GM19023 (cell line): ENCODE data around the gene SLC22A17.
"Not testable (repeated sequence)": the region's sequence is repeated elsewhere in the genome, so short reads cannot be mapped to it uniquely, and the experiment has no call there.

Experiments
- ATAC-seq: cut with Tn5 transposase; IDR thresholded peaks from one replicate; pipeline ENCODE4 v1.9.1; 2021; ENCODE audit warnings: mild to moderate bottlenecking, moderate library complexity; ENCODE audit not compliant: unreplicated experiment

Gene SLC22A17

DNA sequence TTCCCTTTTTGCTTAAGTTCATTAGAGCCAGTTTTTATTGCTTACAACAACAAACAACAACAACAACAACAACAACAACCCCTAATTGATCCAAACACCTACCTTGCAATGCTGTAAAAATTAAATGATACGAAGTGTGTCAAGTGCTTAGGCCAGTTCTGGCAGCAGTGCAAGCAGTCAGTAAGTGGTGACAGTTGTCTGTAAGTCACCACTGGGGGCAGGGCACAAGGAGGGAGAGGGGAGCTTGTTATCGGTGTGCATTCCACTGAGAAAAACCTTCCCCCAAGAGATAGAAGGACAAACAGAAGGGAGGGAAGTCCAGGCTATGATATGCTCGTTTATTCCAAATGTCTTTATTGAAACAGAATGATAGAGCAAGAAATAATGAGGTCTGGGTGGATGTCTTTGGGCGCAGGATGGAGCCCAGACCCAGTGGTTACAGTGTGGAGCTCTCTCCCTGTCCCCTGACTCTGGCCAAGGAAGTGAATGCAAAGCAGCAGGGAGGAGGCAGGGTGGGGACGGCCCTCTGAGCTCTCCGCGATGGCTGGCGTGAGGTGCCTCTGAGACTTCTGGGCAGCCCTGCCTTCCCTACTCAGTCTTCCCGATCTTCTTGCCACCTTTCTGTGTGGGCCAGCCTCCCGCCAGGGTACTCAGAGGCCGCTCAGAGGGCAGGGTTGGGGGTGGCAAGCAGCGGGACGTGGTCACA, 6.5 kb downstream of the SLC22A17 start:
- no peak for ATAC-seq

DNA sequence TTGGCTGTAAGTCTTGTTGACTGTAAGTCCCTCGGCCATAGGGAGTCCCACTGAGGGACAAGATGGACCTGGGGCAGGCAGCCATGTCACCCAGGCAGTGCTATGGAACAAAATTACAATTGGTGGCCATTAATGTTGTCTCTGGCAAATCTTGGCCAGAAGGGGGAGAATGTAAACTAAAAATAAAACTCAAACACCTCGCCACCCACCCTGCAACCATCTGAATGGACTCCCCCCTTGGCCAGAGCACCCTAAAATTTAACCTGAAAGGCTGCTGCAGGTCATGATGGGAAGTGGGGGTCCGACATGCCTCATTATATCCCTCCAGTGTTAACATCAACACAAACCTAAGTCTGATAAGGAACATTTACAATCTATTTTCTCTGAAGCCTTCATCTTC, 8.2 kb downstream of the SLC22A17 start:
- ATAC-seq: no peak

DNA sequence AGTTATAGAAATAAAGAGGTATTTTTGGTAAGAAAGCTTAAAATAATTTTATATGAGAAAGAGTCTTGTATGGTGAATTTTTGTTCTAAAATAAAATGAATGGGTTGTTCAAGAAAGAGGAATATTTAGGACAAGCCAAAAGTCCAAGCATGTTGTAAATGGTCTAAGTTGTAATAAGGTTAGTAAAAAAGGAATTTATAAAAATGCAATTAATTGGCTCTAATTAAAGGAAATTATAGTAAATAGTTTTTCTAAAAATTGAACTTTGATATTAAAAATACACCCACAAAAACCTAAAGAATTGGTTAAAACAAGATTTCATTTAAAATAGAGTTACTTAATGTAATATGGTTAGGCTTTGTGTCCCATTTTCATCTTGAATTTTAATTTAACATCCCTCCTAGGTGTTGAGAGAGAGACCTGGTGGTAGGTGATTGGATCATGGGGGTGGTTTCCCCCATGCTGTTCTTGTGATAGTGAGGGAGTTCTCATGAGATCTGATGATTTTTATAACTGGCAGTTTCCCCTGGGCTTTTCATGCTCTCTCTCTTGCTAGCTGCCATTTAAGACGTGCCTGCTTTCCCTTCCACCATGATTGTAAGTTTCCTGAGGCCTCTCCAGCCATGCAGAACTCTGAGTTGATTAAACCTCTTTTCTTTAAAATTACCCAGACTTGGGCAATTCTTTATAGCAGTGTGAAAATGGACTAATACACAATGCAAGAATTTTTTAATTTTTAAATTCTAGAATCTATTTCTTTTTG, 13.0 kb downstream of the SLC22A17 start:
- no peak for ATAC-seq

DNA sequence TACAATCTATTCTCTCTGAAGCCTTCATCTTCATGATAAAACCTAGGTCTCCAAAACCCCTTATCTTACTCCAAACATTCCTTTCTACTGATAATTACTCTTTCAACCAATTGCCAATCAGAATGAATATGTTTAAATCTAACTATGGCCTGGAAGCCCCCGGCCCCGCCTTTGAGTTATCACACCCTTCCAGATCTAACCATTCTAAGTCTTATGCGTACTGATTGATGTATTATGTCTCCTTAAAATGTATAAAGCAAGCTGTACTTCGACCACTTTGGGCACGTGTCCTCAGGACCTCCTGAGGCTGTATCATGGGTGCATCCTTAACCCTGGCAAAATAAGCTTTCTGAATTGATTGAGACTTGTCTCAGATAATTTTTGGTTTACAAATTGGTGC, 17.1 kb downstream of the SLC22A17 start:
- no peak for ATAC-seq

DNA sequence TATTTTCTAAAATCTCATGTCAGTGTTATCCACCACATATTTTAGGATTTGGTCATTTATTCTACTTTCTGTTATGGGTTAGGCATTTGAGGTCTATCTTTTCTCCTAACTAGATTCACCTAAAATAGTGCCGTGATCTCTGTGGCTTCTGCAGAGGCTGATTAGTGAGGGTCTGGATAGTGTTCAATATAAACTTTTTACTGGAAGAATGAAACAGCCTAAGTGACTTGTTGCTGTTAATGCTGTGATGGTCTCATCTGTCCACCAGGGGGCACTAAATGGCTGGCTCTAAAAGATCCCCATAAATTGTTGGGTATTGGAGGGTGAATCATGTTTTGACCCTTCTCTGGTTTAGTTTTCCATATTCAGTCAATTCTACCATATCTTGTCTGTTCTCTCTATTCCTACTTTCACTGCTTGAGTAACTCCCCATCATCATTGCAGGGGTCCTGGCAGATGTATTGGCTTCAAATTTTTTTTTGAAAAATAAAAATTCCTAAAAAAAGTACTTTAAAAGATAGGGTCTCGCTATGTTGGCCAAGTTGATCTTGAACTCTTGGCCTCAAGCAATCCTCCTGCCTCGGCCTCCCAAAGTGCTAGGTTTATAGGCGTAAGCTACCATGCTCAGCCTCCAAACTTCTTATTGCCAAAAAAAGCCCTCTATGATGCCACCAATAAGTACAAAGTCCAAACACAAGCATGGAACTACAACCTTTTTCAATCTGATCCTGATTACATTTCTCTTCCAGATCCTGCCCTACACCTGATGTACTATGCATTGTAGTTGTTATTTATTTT, 24.5 kb downstream of the SLC22A17 start:
- ATAC-seq: no peak

DNA sequence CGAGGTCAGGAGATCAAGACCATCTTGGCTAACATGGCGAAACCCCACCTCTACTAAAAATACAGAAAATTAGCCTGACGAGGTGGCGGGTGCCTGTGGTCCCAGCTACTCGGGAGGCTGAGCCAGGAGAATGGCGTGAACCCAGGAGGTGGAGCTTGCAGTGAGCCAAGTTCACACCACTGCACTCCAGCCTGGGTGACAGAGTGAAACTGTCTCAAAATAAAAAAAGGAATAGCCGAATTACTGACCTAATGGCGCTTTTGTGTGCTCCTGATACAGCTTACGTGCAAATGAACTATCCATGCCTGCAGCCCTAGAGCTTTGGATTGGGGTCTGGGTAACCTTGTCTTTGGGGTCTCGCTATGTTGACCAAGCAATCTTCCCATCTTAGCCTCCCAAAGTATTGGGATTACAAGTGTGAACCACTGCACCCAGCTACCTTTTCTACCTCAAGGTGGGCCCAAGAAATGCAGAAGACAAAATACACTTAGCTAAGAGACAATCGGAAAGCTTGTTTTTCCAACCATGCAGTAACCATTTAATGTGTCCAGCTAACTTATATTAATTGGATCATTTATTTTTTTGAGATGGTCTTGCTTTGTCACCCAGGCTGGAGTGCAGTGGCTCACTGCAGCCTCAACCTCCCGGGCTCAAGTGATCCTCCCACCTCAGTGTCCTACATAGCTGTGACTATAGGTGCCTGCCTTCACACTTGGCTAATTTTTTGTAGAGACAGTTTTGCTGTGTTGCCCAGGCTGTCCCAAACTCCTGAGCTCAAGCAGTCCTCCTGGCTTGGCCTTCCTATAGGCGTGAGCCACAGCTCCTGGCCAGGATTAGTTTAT, 26.0 kb downstream of the SLC22A17 start:
- no peak for ATAC-seq

DNA sequence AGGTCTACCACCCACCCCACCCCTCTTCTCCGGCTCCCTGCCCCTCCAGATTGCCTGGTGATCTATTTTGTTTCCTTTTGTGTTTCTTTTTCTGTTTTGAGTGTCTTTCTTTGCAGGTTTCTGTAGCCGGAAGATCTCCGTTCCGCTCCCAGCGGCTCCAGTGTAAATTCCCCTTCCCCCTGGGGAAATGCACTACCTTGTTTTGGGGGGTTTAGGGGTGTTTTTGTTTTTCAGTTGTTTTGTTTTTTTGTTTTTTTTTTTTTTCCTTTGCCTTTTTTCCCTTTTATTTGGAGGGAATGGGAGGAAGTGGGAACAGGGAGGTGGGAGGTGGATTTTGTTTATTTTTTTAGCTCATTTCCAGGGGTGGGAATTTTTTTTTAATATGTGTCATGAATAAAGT, 26.9 kb downstream of the SLC22A17 start:
- not testable (repeated sequence) for ATAC-seq

DNA sequence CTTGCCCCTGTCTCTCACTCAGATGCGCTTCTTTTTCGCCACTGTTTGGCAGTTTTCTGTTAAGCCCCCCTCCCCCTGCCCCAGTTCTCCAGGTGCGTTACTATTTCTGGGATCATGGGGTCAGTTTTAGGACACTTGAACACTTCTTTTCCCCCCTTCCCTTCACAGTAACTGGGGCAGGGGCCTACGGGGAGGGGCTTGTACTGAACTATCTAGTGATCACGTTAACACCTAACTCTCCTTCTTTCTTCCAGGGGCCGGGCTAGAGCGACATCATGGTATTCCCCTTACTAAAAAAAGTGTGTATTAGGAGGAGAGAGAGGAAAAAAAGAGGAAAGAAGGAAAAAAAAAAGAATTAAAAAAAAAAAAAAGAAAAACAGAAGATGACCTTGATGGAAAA, 27.7 kb downstream of the SLC22A17 start:
- no peak for ATAC-seq

DNA sequence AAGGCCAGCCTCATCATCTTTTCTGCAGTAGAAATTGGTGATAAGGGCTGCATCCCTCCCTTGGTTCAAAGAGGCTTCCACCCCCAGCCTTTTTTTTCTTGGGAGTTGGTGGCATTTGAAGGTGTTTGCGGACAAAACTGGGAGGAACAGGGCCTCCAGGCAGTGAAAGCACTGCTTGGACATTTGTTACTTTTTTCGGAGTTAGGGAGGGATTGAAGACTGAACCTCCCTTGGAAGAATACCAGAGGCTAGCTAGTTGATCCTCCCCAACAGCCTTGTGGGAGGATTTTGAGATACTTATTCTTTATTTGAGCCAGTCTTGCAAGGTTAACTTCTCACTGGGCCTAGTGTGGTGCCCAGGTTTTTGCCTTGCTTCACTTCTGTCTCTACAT, 28.2 kb downstream of the SLC22A17 start:
- ATAC-seq: no peak

DNA sequence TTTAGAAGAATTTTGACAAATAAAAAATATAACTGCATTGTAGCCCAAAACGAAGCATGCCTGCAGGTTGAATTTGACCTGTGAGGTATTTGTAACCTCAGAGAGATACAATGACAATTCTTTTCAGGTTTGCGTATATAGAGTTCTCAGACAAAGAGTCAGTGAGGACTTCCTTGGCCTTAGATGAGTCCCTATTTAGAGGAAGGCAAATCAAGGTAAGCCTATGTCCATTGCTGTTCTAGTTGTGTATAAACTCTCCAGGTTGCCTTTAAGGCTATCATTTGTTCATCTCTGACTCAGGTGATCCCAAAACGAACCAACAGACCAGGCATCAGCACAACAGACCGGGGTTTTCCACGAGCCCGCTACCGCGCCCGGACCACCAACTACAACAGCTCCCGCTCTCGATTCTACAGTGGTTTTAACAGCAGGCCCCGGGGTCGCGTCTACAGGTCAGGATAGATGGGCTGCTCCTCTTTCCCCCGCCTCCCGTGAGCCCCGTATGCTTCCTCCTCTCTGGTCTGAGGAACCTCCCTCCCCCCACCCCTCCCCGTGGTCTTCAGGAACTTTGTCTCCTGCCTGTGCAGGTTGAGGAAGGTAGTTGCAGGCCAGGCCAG, 28.7 kb downstream of the SLC22A17 start:
- no peak for ATAC-seq

DNA sequence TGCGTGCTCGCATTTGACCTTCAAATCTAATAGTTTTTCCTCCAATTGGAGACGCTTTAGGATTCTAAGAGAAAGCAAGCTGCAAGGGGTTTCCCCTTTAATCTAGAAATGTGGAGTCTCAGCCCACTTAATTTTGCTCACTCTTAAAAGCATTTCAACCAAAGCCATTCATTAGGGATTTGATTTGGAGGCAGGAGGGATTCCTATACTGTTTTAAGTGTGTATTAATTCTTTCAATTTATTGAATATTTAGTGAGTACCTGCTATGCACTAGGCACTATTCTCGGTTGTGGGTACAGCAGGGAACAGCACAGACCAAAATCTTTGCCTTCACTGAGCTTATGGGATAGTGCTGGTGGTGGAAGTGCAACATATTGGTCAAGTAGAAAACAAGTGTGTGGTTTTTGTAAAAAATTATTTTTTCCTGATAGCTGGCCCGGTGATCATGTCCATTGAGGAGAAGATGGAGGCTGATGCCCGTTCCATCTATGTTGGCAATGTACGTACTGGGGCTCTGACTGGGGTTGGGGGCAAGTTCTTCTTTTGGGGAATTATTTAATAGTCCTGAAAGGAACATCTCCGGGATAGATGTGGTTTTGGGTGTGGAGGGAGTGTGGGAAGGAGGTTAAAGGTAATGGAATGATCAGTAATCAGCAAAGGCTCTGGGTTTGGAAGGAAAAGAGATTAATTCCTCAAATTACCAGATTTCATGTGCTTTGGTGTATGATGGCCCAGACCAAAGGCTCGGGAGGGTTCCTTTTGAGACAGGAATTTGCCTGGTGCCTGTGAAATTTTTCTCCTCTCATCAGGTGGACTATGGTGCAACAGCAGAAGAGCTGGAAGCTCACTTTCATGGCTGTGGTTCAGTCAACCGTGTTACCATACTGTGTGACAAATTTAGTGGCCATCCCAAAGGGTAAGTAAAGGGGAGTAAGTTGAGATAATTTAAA, 29.8 kb downstream of the SLC22A17 start:
- ATAC-seq: no peak

DNA sequence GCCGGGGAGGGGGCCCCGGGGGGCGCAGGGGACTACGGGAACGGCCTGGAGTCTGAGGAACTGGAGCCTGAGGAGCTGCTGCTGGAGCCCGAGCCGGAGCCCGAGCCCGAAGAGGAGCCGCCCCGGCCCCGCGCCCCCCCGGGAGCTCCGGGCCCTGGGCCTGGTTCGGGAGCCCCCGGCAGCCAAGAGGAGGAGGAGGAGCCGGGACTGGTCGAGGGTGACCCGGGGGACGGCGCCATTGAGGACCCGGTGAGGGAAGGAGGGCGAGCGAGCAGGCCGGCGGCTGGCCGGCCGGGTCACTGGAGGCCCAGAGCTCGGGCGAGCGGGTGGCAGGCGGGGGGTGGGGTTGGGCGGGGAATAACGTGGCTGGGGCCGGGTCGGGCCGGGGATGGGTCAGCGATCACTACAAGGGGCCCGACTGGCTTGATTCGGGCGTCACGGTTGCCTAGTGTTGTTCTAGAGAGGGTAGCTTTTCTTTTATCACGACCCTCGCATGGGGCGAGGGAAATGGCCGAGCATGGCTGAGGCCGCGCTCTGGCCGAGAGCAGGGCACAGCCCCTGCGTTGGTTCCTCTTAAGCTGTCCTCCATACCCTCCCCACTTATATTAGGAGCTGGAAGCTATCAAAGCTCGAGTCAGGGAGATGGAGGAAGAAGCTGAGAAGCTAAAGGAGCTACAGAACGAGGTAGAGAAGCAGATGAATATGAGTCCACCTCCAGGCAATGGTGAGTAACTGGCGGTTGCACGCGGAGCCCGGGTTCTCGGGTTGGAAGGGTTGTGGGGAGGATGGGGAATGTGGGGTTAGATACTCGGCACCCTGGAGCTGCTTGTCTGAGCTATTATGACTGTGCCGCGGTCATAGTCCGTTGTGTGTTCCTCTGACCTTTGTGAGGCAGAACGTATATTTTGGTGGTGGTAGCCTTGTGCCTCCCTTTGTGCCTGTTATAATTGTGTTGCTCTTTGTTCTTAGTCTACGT, 30.8 kb downstream of the SLC22A17 start:
- ATAC-seq: peak; percentile 9

DNA sequence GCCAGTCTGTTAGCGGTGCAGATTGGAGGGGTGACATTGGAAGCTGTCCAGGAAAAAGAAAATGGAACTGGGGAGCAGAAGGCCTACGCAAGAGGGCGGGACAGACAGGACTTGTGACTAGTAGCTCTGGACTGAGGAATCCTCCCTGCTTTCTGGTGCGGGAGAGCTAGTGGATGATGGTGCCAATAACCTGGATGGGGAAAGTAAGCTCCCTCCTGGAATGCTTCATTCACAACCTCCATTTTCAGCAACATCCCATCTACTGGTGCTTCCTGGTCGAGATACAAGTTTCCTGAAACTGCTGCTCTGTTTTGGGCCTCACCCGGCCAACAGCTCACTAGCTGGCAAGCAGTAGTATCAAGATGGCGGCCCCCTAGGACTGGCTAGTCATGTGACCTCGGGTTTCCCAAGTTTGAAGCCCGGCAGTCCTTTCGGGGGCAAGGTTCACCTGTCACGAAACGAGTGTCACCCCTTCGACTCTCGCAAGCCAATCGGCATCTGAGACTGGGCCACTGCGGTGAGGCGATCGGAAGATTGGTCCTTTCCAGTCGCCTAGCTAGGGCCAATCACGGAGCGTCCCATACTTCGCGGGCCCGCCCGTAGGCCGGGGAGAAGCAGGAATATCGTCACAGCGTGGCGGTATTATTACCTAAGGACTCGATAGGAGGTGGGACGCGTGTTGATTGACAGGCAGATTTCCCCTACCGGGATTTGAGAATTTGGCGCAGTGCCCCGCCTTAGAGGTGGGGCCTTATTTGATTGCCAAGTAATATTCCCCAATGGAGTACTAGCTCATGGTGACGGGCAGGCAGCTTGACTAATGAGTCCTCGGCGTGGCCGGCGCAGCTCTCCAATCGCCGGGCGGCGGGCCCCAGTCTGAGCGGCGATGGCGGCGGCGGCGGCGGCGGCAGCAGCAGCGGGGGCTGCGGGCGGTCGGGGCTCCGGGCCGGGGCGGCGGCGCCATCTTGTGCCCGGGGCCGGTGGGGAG, 31.8 kb downstream of the SLC22A17 start, which contains the start of gene PABPN1:
TSS of gene PABPN1 (plus strand) at position 874 of the 988 bp plus-strand sequence. CDS start at position 887, 13 bp downstream.
- ATAC-seq: peak; percentile 92

DNA sequence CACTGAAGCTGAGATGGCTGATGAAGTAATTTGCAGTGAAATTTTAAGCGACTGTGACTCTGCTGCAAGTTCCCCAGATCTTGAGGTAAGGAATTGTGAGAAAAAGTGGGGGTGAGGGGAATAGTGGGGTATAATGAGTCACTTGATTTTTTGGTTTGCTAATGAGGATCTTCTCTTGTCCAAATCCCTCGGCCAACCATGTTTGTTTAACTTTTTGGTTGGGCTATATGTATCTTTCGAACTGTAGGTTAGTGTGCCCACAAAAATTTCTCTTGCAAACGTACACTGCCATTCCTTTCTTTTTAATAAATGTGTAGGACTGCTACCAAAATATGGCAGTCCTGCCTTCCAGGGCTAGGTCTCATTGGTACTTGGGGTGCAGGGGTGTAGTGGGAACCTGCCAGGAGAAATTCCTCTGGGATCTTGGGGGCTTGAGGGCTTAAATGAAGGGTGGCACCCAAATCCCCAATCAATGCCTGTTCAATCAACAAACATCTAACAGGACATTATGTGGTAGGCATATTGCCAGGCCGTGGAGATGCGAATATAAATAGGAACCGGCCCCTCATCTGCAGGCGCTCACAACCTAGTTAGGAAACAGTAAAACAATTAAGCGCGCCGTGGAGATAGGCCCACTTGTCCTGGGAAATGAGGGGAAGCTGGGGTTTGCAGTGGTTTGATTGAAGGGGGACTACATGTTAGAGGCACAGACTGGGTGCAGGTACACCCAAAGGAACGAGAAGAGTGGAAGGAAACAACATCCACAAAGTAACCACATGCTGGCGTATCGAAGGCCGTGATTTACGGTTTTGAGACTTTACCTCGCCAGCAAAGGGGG, 32.7 kb downstream of the SLC22A17 start:
- ATAC-seq: no peak

DNA sequence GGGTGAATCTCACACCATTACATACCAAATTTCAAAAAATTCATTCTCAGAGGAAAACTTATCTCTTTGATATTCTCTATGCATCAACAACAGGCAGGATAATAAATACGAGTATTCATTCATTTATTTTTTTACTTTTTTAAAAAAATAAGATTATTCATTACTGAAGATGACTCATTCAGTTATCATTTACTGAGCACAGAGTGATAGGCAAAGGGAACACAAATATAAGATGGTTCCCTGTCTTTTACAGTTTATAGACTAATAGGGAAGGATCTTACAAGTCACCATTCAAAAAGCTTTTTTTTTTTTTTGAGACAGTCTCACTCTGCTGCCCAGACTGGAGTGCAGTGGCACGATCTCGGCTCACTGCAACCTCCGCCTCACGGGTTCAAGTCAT, 36.4 kb downstream of the SLC22A17 start:
- ATAC-seq: no peak

DNA sequence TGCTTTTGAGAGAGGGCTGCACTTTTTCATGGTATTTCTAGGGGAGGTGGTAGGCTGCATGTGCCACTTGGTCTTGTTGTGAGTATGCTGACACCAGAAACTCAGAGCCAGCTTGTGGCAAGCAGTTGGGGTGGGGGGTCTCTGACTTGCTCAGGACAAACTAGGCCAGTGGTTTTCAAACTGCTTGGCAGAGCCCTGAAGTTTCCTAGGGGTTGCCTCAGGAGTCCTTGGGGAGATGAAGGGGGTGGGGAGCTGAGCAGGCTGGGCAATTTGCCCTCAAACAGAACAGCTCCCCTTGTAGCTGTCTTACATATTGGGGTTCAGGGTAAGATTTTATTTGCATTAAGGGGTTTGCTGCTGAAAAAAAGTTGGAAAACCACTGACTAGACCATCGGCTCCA, 42.1 kb downstream of the SLC22A17 start:
- no peak for ATAC-seq
